Gastrocnemius medialis (tissue), 4 donors: ENCODE results near the gene CYB561D1.

Experiments
- CTCF ChIP-seq, 5 experiments: fragments of 450-650 bp in 3 of 5; fragments of 200-600 bp in 2 of 5; sonication (generic) in 2 of 5; IDR thresholded peaks in 4 of 5; conservative IDR thresholded peaks in 1 of 5; 1 replicate in 4 of 5; 2 replicates in 1 of 5; pipeline ENCODE4 v1.5.1; 2016 to 2019; ENCODE audit warnings: antibody characterized with exemption in 5 of 5, mild to moderate bottlenecking in 3 of 5, moderate library complexity in 3 of 5
- POLR2A ChIP-seq, 2 donors: fragments of 450-650 bp; IDR thresholded peaks; one replicate each; pipeline ENCODE4 v1.6.1; 2017; ENCODE audit warnings: antibody characterized with exemption in 2 of 2, mild to moderate bottlenecking in 2 of 2, moderate library complexity in 2 of 2

- no peak for TF ChIP-seq CTCF (IDR thresholded peaks at IDR 0.05 in 4 of 5, conservative IDR thresholded peaks at IDR 0.05 in 1 of 5)
- no peak for TF ChIP-seq POLR2A (IDR thresholded peaks at IDR 0.05)
Observed at GRCh38 chr1:109531826-109532364, 38.0 kb downstream of the CYB561D1 start.
